Panc1 (cell line): ENCODE results near the gene HOMER1. TPM values are rescaled to one million over a fixed set of nuclear protein-coding genes. Genes with fewer than 3 reads are reported as not detected.

ENCODE experiments used
- ATAC-seq: fragments of 200-7000 bp; cut with Tn5 transposase; 2 replicates; pipeline ENCODE4 v1.9.1; 2020; ENCODE audit warnings: mild to moderate bottlenecking, moderate library complexity
- BruUV-seq: library from RNA; stranded (reverse); fragments of 400-500 nt; replicated peaks from 2 replicates; lab custom pipeline; 2021; lab: Mats Ljungman, UMichigan
- CTCF ChIA-PET: fragments of 300-600 bp; sonication (Branson Sonifier 250); formaldehyde crosslinking; loops from one replicate; lab custom pipeline; 2022; ENCODE audit warnings: antibody characterized with exemption; lab: Charles Lee
- POLR2A ChIA-PET: fragments of 300-600 bp; sonication (Branson Sonifier 250); formaldehyde crosslinking; loops from one replicate; lab custom pipeline; 2022; ENCODE audit warnings: antibody characterized with exemption; lab: Charles Lee
- DNase-seq: peaks from one replicate; pipeline ENCODE4 v3.0.0-alpha.2; 2010; ENCODE audit warnings: low read depth, low spot score
- H3K27ac ChIP-seq: 2 replicates; pipeline ENCODE4 v1.5.1; 2011; ENCODE audit warnings: mild to moderate bottlenecking, low read length, inconsistent platforms
- H3K27me3 ChIP-seq: fragments of 200-500 bp; sonication (Bioruptor generic); 2 replicates; pipeline ENCODE4 v1.6.0; 2014; ENCODE audit warnings: low read length, inconsistent platforms; ENCODE audit not compliant: control insufficient read depth, insufficient read depth
- H3K36me3 ChIP-seq: fragments of 200-500 bp; sonication (Bioruptor generic); 2 replicates; pipeline ENCODE4 v1.5.1; 2014; ENCODE audit warnings: inconsistent platforms, mild to moderate bottlenecking, low read length, moderate library complexity; ENCODE audit not compliant: control insufficient read depth, insufficient read depth
- H3K4me1 ChIP-seq: 2 replicates; pipeline ENCODE4 v1.5.1; 2011; ENCODE audit warnings: inconsistent platforms, mild to moderate bottlenecking, low read length, moderate library complexity; ENCODE audit not compliant: control insufficient read depth, insufficient read depth
- H3K4me3 ChIP-seq, 2 experiments: 2 replicates each; pipeline ENCODE4 v1.5.1; 2011 to 2012; ENCODE audit warnings: low read depth in 2 of 2, low read length in 2 of 2, mild to moderate bottlenecking in 2 of 2, inconsistent platforms in 1 of 2, moderate library complexity in 1 of 2
- H3K9me3 ChIP-seq: fragments of 200-500 bp; sonication (Bioruptor generic); 2 replicates; pipeline ENCODE4 v1.5.1; 2014; ENCODE audit warnings: low read depth, mild to moderate bottlenecking, inconsistent platforms, low read length, moderate library complexity; ENCODE audit not compliant: control insufficient read depth, insufficient read depth
- POLR2AphosphoS5 ChIP-seq: IDR thresholded peaks from 2 replicates; pipeline ENCODE4 v1.6.1; 2012; ENCODE audit warnings: mild to moderate bottlenecking, low read depth, low read length, moderate library complexity
- SIN3A ChIP-seq: IDR thresholded peaks from 2 replicates; pipeline ENCODE4 v1.6.1; 2012; ENCODE audit warnings: low read depth, mild to moderate bottlenecking, low read length, moderate library complexity, borderline replicate concordance; ENCODE audit not compliant: insufficient read depth
- TCF7L2 ChIP-seq: IDR thresholded peaks from 2 replicates; pipeline ENCODE4 v1.6.1; 2011; ENCODE audit warnings: mild to moderate bottlenecking, low read depth, low read length, inconsistent platforms
- in situ Hi-C: cut with HindIII; loops from 2 replicates; pipeline ENCODE4 v1.10.0; 2016; ENCODE audit warnings: low sequenced_read_pairs, low pct_unique_long_range_greater_than_20kb
- intact Hi-C: fragments of 100-400 bp; cut with micrococcal nuclease; formaldehyde crosslinking; loops from one replicate; pipeline ENCODE4 v1.10.0; 2022; ENCODE audit not compliant: unreplicated experiment
- total RNA-seq: library from RNA; stranded (reverse); gene quantifications from one replicate; pipeline ENCODE4 v1.2.1, GENCODE V29; 2021; ENCODE audit not compliant: unreplicated experiment
- TF ChIP-seq, protein P1 (sequence below): fragments of 450-650 bp; IDR thresholded peaks from 2 replicates; pipeline ENCODE4 v1.5.1; 2017; ENCODE audit warnings: mild to moderate bottlenecking
- TF ChIP-seq, protein P2 (sequence below), 2 experiments: IDR thresholded peaks; 2 replicates each; pipeline ENCODE4 v1.6.1; 2011 to 2012; ENCODE audit warnings: low read depth in 2 of 2, control low read depth in 1 of 2, low read length in 1 of 2, mild to moderate bottlenecking in 1 of 2, moderate library complexity in 1 of 2; ENCODE audit not compliant: insufficient read depth in 1 of 2

The HOMER1 gene
- total RNA-seq, 1 experiment from 2014 or later = 19.6 TPM

DNA sequence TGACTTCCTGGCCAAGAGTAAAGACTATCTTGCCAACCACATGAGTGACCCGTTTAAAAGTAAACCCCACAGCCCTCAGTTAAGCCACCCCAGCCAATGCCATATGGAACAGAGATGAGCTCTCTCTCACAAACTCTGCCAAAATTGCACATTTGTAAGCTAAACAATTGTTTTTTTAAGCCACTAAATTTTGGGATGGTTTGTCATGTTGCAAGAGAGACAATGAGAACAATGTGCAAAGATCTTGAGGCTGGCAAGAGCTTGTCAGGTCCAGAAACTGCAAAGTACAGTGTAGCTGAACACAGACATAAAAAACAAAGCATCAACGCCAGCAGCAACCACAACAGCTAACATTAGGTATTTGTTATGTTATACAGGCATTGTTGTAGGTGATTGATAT lies 27.8 kb downstream of the HOMER1 start:
- Histone ChIP-seq H3K4me3 (no peak overlapping the region), H3K9me3 (no peaks in the 10 kb centered on the region), H3K27me3 (no peaks in the 10 kb centered on the region), H3K36me3 (no peaks in the 10 kb centered on the region), H3K27ac (no peak overlapping the region), H3K4me1 (no peaks in the 10 kb centered on the region; the same call in 1 of the 2 replicates)
- ATAC-seq (no peak), DNase-seq (no peak)
- intact Hi-C loops = no loop called here
- CTCF ChIA-PET = interaction anchor here (0.6 kb wide), 1 partner anchor 231 kb away, joined by 6 read pairs; no protein-coding TSS in a partner anchor
- in situ Hi-C loops = no loop called here
- POLR2A ChIA-PET = interaction anchor here (0.6 kb wide), 1 partner anchor 353 kb away, joined by 5 read pairs; no protein-coding TSS in a partner anchor
- BruUV-seq = no TSS peak
- TF ChIP-seq TCF7L2 (no peak), SIN3A (no peak), POLR2AphosphoS5 (no peak)
- TF ChIP-seq, protein P1, sequence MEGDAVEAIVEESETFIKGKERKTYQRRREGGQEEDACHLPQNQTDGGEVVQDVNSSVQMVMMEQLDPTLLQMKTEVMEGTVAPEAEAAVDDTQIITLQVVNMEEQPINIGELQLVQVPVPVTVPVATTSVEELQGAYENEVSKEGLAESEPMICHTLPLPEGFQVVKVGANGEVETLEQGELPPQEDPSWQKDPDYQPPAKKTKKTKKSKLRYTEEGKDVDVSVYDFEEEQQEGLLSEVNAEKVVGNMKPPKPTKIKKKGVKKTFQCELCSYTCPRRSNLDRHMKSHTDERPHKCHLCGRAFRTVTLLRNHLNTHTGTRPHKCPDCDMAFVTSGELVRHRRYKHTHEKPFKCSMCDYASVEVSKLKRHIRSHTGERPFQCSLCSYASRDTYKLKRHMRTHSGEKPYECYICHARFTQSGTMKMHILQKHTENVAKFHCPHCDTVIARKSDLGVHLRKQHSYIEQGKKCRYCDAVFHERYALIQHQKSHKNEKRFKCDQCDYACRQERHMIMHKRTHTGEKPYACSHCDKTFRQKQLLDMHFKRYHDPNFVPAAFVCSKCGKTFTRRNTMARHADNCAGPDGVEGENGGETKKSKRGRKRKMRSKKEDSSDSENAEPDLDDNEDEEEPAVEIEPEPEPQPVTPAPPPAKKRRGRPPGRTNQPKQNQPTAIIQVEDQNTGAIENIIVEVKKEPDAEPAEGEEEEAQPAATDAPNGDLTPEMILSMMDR = no peak
- TF ChIP-seq, protein P2, sequence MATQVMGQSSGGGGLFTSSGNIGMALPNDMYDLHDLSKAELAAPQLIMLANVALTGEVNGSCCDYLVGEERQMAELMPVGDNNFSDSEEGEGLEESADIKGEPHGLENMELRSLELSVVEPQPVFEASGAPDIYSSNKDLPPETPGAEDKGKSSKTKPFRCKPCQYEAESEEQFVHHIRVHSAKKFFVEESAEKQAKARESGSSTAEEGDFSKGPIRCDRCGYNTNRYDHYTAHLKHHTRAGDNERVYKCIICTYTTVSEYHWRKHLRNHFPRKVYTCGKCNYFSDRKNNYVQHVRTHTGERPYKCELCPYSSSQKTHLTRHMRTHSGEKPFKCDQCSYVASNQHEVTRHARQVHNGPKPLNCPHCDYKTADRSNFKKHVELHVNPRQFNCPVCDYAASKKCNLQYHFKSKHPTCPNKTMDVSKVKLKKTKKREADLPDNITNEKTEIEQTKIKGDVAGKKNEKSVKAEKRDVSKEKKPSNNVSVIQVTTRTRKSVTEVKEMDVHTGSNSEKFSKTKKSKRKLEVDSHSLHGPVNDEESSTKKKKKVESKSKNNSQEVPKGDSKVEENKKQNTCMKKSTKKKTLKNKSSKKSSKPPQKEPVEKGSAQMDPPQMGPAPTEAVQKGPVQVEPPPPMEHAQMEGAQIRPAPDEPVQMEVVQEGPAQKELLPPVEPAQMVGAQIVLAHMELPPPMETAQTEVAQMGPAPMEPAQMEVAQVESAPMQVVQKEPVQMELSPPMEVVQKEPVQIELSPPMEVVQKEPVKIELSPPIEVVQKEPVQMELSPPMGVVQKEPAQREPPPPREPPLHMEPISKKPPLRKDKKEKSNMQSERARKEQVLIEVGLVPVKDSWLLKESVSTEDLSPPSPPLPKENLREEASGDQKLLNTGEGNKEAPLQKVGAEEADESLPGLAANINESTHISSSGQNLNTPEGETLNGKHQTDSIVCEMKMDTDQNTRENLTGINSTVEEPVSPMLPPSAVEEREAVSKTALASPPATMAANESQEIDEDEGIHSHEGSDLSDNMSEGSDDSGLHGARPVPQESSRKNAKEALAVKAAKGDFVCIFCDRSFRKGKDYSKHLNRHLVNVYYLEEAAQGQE (IDR thresholded peaks at IDR 0.05; ENCODE audit: insufficient read depth in 1 of 2, low read depth in 2 of 2, low read length in 1 of 2) = no peak

DNA sequence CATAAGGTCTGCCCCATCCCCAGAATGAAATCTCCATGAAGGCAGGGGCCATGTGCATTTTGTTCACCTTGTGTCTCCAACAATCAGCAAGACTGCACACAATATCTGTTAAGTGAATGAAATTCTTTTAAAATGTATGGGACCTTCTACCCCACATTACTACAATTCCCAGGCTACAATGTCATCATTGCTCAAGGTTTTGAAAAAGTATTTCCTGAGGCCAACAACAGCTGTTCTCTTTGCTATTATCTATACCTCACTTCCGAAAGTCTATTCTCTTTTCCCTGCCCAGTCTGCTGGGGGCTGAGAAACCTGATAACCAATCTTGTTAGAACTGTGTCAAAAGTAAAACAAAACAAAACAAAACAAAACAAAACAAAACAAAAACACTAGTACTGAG lies 29.2 kb downstream of the HOMER1 start:
- Histone ChIP-seq H3K4me1 (no peaks in the 10 kb centered on the region), H3K27ac (no peak overlapping the region), H3K36me3 (no peaks in the 10 kb centered on the region), H3K27me3 (no peaks in the 10 kb centered on the region), H3K9me3 (no peaks in the 10 kb centered on the region), H3K4me3 (no peak overlapping the region)
- ChIA-PET CTCF (no interaction called here), POLR2A (interaction anchor here (0.6 kb wide), 1 partner anchor 335 kb away, joined by 5 read pairs; no protein-coding TSS in a partner anchor)
- BruUV-seq = no TSS peak
- intact Hi-C loops = no loop called here
- no peak for DNase-seq
- TF ChIP-seq TCF7L2 = no peak
- TF ChIP-seq POLR2AphosphoS5 = no peak
- TF ChIP-seq, protein P1 = no peak
- TF ChIP-seq, protein P2 (IDR thresholded peaks at IDR 0.05; ENCODE audit: insufficient read depth in 1 of 2, low read depth in 2 of 2, low read length in 1 of 2) = no peak
- no peak for TF ChIP-seq SIN3A
- ATAC-seq = no peak
- in situ Hi-C loops = no loop called here
